GM12873 (cell line): ENCODE measurements around the gene HDAC4.

Source experiments
- CTCF ChIP-seq: IDR thresholded peaks from 2 replicates; pipeline ENCODE4 v1.5.1; 2012; ENCODE audit warnings: low read depth, mild to moderate bottlenecking, moderate library complexity, low read length, control low read depth; ENCODE audit not compliant: insufficient read depth; ENCODE audit errors: missing control alignments

HDAC4 gene

GRCh38 chr2:239052798-239053665, 347.8 kb downstream of the HDAC4 start:
- no peak for TF ChIP-seq CTCF

GRCh38 chr2:239051891-239052445, 348.9 kb downstream of the HDAC4 start:
- TF ChIP-seq CTCF, result no peak

GRCh38 chr2:239050252-239050649, 350.6 kb downstream of the HDAC4 start:
- TF ChIP-seq CTCF, result no peak

GRCh38 chr2:239049421-239050251, 351.2 kb downstream of the HDAC4 start:
- no peak for TF ChIP-seq CTCF

- TF ChIP-seq CTCF, result no peak
These were observed 352.1 kb downstream of the HDAC4 start for GRCh38 chr2:239048736-239049135.

- TF ChIP-seq CTCF, result no peak
These were observed 353.0 kb downstream of the HDAC4 start for GRCh38 chr2:239047861-239048260.

- TF ChIP-seq CTCF, result no peak
These were observed 353.4 kb downstream of the HDAC4 start for GRCh38 chr2:239047420-239047819.
